Neuronal stem cell (in vitro differentiated cells): Measurements from ENCODE around the gene CIITA.
A peak's percentile ranks its signal among the peaks of the same experiment; 100 is the strongest.

Experiments
- DNase-seq: peaks from one replicate; pipeline ENCODE4 v3.0.0-alpha.2; 2013; ENCODE audit warnings: low spot score
- H2AFZ ChIP-seq: one replicate; pipeline ENCODE4 v1.6.1; 2013; ENCODE audit warnings: mild to moderate bottlenecking, low read length, inconsistent platforms
- H2AK5ac ChIP-seq: 2 replicates; pipeline ENCODE4 v1.6.1; 2013; ENCODE audit warnings: low read depth, mild to moderate bottlenecking, inconsistent platforms, low read length, moderate library complexity, mixed read lengths
- H2BK120ac ChIP-seq: 2 replicates; pipeline ENCODE4 v1.6.1; 2013; ENCODE audit warnings: low read depth, mild to moderate bottlenecking, inconsistent platforms, low read length, moderate library complexity, mixed read lengths
- H2BK12ac ChIP-seq: one replicate; pipeline ENCODE4 v1.6.1; 2013; ENCODE audit warnings: low read length, inconsistent platforms
- H2BK15ac ChIP-seq: 2 replicates; pipeline ENCODE4 v1.6.1; 2013; ENCODE audit warnings: mild to moderate bottlenecking, low read length, inconsistent platforms, mixed read lengths
- H2BK5ac ChIP-seq: one replicate; pipeline ENCODE4 v1.6.1; 2013; ENCODE audit warnings: inconsistent platforms, mild to moderate bottlenecking, low read length, moderate library complexity
- H3K14ac ChIP-seq: one replicate; pipeline ENCODE4 v1.6.1; 2013; ENCODE audit warnings: low read length, inconsistent platforms
- H3K18ac ChIP-seq: 2 replicates; pipeline ENCODE4 v1.6.1; 2013; ENCODE audit warnings: low read length, inconsistent platforms
- H3K23ac ChIP-seq: 2 replicates; pipeline ENCODE4 v1.6.1; 2013; ENCODE audit warnings: low read depth, mild to moderate bottlenecking, mixed read lengths, low read length, inconsistent platforms; ENCODE audit not compliant: poor library complexity
- H3K27ac ChIP-seq: replicated peaks from 3 replicates; pipeline ENCODE4 v1.5.1; 2013; ENCODE audit warnings: low read length, inconsistent platforms
- H3K27me3 ChIP-seq, 3 experiments: 2 replicates each; pipeline ENCODE4 v1.6.1; 2013; ENCODE audit warnings: low read length in 3 of 3, mild to moderate bottlenecking in 2 of 3, inconsistent platforms in 1 of 3, low read depth in 1 of 3, mixed read lengths in 1 of 3, moderate library complexity in 1 of 3; ENCODE audit not compliant: control insufficient read depth in 3 of 3, insufficient read depth in 3 of 3
- H3K36me3 ChIP-seq, 2 donors: replicated peaks in 1 of 2; 2 replicates each; pipeline ENCODE4 v1.6.1; 2013; ENCODE audit warnings: low read length in 2 of 2; ENCODE audit not compliant: control insufficient read depth in 2 of 2, insufficient read depth in 2 of 2
- H3K4ac ChIP-seq: 2 replicates; pipeline ENCODE4 v1.6.1; 2013; ENCODE audit warnings: inconsistent platforms, mild to moderate bottlenecking, low read length, moderate library complexity
- H3K4me1 ChIP-seq, 2 donors: 1 replicate in 1 of 2; 2 replicates in 1 of 2; pipeline ENCODE4 v1.6.1; 2013; ENCODE audit warnings: low read length in 2 of 2, low read depth in 1 of 2; ENCODE audit not compliant: control insufficient read depth in 2 of 2, insufficient read depth in 1 of 2
- H3K4me2 ChIP-seq: one replicate; pipeline ENCODE4 v1.6.1; 2013; ENCODE audit warnings: mild to moderate bottlenecking, low read length, inconsistent platforms; ENCODE audit not compliant: insufficient read depth, poor library complexity, severe bottlenecking
- H3K4me3 ChIP-seq, 2 donors: 2 replicates each; pipeline ENCODE4 v1.5.1; 2013; ENCODE audit warnings: low read length in 2 of 2, mild to moderate bottlenecking in 2 of 2, inconsistent platforms in 1 of 2, moderate library complexity in 1 of 2
- H3K79me1 ChIP-seq: one replicate; pipeline ENCODE4 v1.6.1; 2013; ENCODE audit warnings: low read depth, mild to moderate bottlenecking, inconsistent platforms, low read length, moderate library complexity
- H3K9ac ChIP-seq: one replicate; pipeline ENCODE4 v1.6.1; 2013; ENCODE audit warnings: mild to moderate bottlenecking, low read depth, low read length, inconsistent platforms; ENCODE audit not compliant: poor library complexity
- H3K9me3 ChIP-seq, 2 donors: replicated peaks in 1 of 2; 2 replicates each; pipeline versions ENCODE3 to v1.6.1; 2013; ENCODE audit warnings: low read length in 2 of 2, mild to moderate bottlenecking in 2 of 2, inconsistent platforms in 1 of 2, low read depth in 1 of 2, mixed read lengths in 1 of 2, moderate library complexity in 1 of 2; ENCODE audit not compliant: control insufficient read depth in 2 of 2, insufficient read depth in 1 of 2
- H4K8ac ChIP-seq: one replicate; pipeline ENCODE4 v1.6.1; 2013; ENCODE audit warnings: low read depth, mild to moderate bottlenecking, inconsistent platforms, low read length, moderate library complexity
- H4K91ac ChIP-seq: one replicate; pipeline ENCODE4 v1.6.1; 2013; ENCODE audit warnings: low read length, low read depth, mild to moderate bottlenecking, inconsistent platforms; ENCODE audit not compliant: poor library complexity
- WGBS, 2 donors: extraction: QIAGEN DNeasy Blood & Tissue Kit; methylation state at CpG; one replicate each; pipeline ENCODE4 v1.1.7; 2013; ENCODE audit warnings: missing lambda C conversion rate in 2 of 2, mixed read lengths in 1 of 2; ENCODE audit not compliant: insufficient read length in 2 of 2, insufficient replicate concordance in 1 of 2; ENCODE audit errors: extremely low coverage in 2 of 2; 5-methylcytosine and 5-hydroxymethylcytosine counted together

CIITA gene

DNA sequence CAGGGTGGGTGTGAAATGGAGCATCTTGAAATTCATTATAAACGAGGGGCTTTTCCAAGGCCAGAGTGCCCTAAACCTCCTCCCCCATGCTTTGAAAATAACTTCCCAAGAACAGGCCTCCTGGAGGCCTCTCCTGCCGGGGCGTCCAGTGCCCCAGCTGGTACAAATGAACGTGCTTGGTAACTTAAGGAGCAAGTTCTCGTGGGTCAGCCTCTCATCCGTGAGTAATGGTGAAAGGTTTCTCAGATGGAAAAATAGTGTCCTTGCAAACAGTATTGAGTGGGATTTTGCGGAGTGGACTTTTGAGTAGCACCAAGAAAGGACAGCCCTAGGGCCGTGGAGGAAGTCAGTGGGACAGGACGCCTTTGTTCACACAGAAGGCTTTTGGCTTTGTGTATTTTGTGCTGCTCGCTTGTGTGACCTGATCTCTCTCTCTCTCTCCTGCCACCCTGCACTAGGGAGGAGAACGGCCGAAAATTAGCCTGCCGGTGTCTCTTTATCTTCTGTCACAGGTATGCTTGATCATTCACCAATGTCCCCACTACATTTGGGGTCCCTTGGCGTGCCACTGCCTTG lies 102.0 kb downstream of the CIITA start:
- no peak overlapping the region for H3K9ac ChIP-seq
- no peaks in the 10 kb centered on the region for H3K9me3 ChIP-seq
- H2BK15ac ChIP-seq, result no peak overlapping the region
- no peak overlapping the region for H3K23ac ChIP-seq
- H2BK12ac ChIP-seq, result no peak overlapping the region
- H2AK5ac ChIP-seq, result peak overlapping the region; percentile 31
- no peaks in the 10 kb centered on the region for H3K79me1 ChIP-seq
- H3K14ac ChIP-seq, result no peak overlapping the region
- no peak overlapping the region for H4K91ac ChIP-seq
- H3K18ac ChIP-seq, result no peak overlapping the region
- peaks cover 1 to 45% of the 10 kb centered on the region in 2 donors for H3K36me3 ChIP-seq
- no peak overlapping the region for H3K27ac ChIP-seq
- peaks cover 24 to 28% of the 10 kb centered on the region in 2 donors for H3K4me1 ChIP-seq
- no peak overlapping the region for H2BK120ac ChIP-seq
- H3K4me3 ChIP-seq, result no peak overlapping the region
- no peak overlapping the region for H2AFZ ChIP-seq
- H2BK5ac ChIP-seq, result no peak overlapping the region
- H3K4ac ChIP-seq, result no peak overlapping the region
- no CpG with 5 or more reads among the region's 14 CpGs for WGBS, 2 donors
- H4K8ac ChIP-seq, result no peak overlapping the region
- no peaks in the 10 kb centered on the region for H3K27me3 ChIP-seq
- no peak overlapping the region for H3K4me2 ChIP-seq
- no peak for DNase-seq

DNA sequence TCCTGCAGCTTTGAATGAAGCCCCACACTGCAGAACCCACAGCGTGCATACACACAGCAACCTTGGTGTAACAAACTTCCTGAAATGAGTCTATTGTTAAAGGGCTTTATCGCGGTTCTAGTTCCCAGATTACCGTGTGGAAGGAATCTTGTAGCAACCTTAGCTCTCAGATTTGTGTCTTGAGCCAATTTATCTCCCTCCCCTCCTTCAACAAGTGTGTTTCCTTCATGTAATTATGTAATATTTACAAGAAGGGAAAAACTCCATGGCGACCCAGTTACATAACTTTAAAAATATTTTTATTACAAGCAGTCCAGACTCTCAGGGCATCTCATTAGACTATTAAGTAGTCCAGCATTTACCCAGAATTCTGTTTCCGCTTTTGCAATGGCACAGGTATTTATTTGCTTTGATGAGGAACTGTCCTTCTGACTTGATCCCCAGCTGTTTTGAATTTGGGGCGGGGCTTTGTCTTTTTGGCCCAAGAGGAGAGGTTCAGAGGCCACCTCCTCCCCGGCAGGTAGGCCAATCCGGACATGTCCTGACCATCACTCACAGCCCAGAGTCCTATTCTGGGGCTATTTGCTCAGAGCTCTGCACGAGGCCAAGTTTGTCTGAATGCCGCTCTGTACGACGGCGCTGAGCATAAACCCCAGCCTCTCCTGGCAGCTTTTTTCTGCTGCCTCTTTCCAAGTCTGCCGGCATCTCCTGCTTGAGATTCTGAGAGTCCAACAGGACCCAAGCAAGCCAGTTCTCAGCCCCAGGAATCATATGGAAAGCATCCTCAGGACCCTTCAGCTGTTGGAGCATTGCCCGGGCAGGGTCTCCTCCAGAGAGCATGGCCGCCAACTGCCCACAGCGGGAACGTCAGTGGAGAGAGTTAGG lies 103.0 kb downstream of the CIITA start:
- no peak for DNase-seq
- H3K79me1 ChIP-seq, result no peaks in the 10 kb centered on the region
- H3K23ac ChIP-seq, result no peak overlapping the region
- H3K4me2 ChIP-seq, result no peak overlapping the region
- H3K27me3 ChIP-seq, result no peaks in the 10 kb centered on the region
- H2BK120ac ChIP-seq, result no peak overlapping the region
- no peak overlapping the region for H2AK5ac ChIP-seq
- H3K36me3 ChIP-seq, result peaks cover 1 to 38% of the 10 kb centered on the region in 2 donors
- H3K18ac ChIP-seq, result peak overlapping the region; percentile 52
- WGBS, 2 donors, result no CpG with 5 or more reads among the region's 19 CpGs
- no peak overlapping the region for H4K8ac ChIP-seq
- no peaks in the 10 kb centered on the region for H3K9me3 ChIP-seq
- H3K14ac ChIP-seq, result no peak overlapping the region
- no peak overlapping the region for H3K27ac ChIP-seq
- no peak overlapping the region for H2BK15ac ChIP-seq
- H2BK12ac ChIP-seq, result no peak overlapping the region
- H4K91ac ChIP-seq, result no peak overlapping the region
- H3K9ac ChIP-seq, result no peak overlapping the region
- no peak overlapping the region for H3K4ac ChIP-seq
- H3K4me1 ChIP-seq, result peaks cover 27 to 34% of the 10 kb centered on the region in 2 donors
- peak overlapping the region; percentile 16 for H2BK5ac ChIP-seq
- H2AFZ ChIP-seq, result no peak overlapping the region
- H3K4me3 ChIP-seq, result no peak overlapping the region

DNA sequence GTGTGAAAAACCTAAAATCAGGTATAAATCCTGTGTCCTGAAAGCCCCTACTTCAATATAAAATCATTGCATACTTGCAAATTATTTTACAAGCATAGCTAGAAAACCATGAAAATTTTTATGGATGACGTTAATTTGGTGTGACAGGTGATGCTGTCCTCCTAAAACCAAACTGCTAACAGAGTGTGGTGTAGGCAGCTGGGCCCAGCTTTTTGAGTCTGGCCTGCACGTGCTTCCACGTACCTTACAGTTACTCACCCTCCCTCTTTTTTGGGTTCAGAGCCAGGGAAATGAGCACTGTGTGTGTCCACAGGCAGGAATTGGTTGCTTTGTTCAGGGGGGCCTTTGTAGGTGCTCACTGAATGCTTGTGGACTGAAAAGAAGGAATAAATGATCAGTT lies 103.8 kb downstream of the CIITA start:
- H3K14ac ChIP-seq, result no peak overlapping the region
- H3K36me3 ChIP-seq, result peaks cover 1 to 41% of the 10 kb centered on the region in 2 donors
- WGBS, 2 donors, result no CpG with 5 or more reads among the region's 3 CpGs
- H3K4ac ChIP-seq, result no peak overlapping the region
- no peak overlapping the region for H2AFZ ChIP-seq
- no peak overlapping the region for H2BK5ac ChIP-seq
- no peak overlapping the region for H3K4me3 ChIP-seq
- H2AK5ac ChIP-seq, result no peak overlapping the region
- H2BK12ac ChIP-seq, result no peak overlapping the region
- H3K27ac ChIP-seq, result no peak overlapping the region
- H2BK120ac ChIP-seq, result no peak overlapping the region
- no peaks in the 10 kb centered on the region for H3K27me3 ChIP-seq
- H3K4me2 ChIP-seq, result no peak overlapping the region
- H3K18ac ChIP-seq, result no peak overlapping the region
- H3K9ac ChIP-seq, result no peak overlapping the region
- H3K79me1 ChIP-seq, result no peaks in the 10 kb centered on the region
- H3K4me1 ChIP-seq, result peaks cover 27 to 34% of the 10 kb centered on the region in 2 donors
- H3K9me3 ChIP-seq, result no peaks in the 10 kb centered on the region
- H4K8ac ChIP-seq, result no peak overlapping the region
- no peak overlapping the region for H4K91ac ChIP-seq
- H2BK15ac ChIP-seq, result no peak overlapping the region
- DNase-seq, result no peak
- H3K23ac ChIP-seq, result no peak overlapping the region

- no peak overlapping the region for H2BK120ac ChIP-seq
- H3K14ac ChIP-seq, result no peak overlapping the region
- H3K4ac ChIP-seq, result no peak overlapping the region
- no peak overlapping the region for H2AFZ ChIP-seq
- peaks cover 1 to 46% of the 10 kb centered on the region in 2 donors for H3K36me3 ChIP-seq
- H2BK12ac ChIP-seq, result no peak overlapping the region
- no peak for DNase-seq
- H2BK15ac ChIP-seq, result no peak overlapping the region
- H3K79me1 ChIP-seq, result no peaks in the 10 kb centered on the region
- no peak overlapping the region for H3K23ac ChIP-seq
- H3K4me2 ChIP-seq, result no peak overlapping the region
- no peak overlapping the region for H2BK5ac ChIP-seq
- H2AK5ac ChIP-seq, result no peak overlapping the region
- no peak overlapping the region for H3K4me3 ChIP-seq
- no peaks in the 10 kb centered on the region for H3K9me3 ChIP-seq
- H3K18ac ChIP-seq, result no peak overlapping the region
- no CpG with 5 or more reads among the region's 4 CpGs for WGBS, 2 donors
- H3K4me1 ChIP-seq, result peaks cover 24 to 33% of the 10 kb centered on the region in 2 donors
- no peak overlapping the region for H3K9ac ChIP-seq
- H4K8ac ChIP-seq, result no peak overlapping the region
- no peak overlapping the region for H3K27ac ChIP-seq
- no peak overlapping the region for H4K91ac ChIP-seq
- no peaks in the 10 kb centered on the region for H3K27me3 ChIP-seq
Observed at GRCh38 chr16:10981697-10982216, 104.8 kb downstream of the CIITA start.
